Measurements from ENCODE around the gene LYPLA2. TPM values are rescaled to one million over a fixed set of nuclear protein-coding genes. Genes with fewer than 3 reads are reported as not detected.
A peak's percentile ranks its signal among the peaks of the same experiment; 100 is the strongest.

Gene LYPLA2
- total RNA-seq, 1 experiment from 2014 or later = 78.0 TPM

DNA sequence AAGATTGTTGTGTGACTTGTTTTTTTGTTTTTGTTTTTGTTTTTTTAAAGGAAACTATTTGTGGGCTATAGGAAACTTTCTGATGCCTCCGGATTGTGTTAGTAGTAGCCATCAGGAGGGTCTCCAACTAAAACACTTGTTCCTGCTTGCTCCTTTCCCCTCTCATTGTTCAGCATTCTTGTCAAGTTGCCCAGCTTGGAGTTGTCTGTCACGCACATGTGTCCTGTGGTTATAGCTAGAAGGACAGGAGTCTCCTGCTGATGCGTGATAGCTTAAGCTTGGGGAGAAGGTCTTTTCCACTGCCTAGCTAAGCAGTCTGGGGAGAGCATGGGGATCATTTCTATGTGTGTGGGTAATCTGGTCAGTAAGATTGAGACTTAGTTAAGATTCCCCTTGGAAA, 3.2 kb upstream of the LYPLA2 start (continued):
- TF ChIP-seq YY1 (IDR thresholded peaks at IDR 0.05; ENCODE audit: extremely low read depth, insufficient replicate concordance, low read depth, low read length) (no peak), TCF7L2 (IDR thresholded peaks at IDR 0.05; ENCODE audit: borderline replicate concordance, extremely low read depth, insufficient read depth, insufficient read length) (no peak), SRF (IDR thresholded peaks at IDR 0.05; ENCODE audit: low read depth) (no peak), EGR1 (IDR thresholded peaks at IDR 0.05; ENCODE audit: low read depth) (no peak)
- TF ChIP-seq, protein P1, sequence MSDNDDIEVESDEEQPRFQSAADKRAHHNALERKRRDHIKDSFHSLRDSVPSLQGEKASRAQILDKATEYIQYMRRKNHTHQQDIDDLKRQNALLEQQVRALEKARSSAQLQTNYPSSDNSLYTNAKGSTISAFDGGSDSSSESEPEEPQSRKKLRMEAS (IDR thresholded peaks at IDR 0.05) = no peak

DNA sequence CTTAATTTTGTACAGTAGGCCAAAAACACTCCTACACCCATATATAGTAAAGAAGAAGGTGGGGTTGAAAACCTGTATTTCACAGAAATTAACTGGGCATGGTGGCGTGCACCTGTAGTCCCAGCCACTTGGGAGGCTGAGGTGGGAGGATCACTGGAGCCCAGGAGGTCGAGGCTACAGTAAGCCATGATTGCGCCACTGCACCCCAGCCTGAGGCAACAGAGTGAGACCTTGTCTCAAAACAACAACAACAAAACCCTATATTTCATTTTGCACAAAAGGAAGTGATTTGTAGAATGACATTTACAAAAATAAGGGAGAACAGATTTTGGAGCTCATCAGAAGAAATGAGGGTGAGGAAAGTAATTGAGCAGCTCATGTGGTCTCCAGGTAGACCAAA, 2.2 kb upstream of the LYPLA2 start:
- peaks cover 51% of the 10 kb centered on the region for H3K79me2 ChIP-seq (ENCODE audit: insufficient read depth, low read length)
- no peaks in the 10 kb centered on the region for H3K9me3 ChIP-seq (ENCODE audit: control insufficient read depth in 1 of 2, insufficient read depth in 1 of 2, low read depth in 1 of 2, low read length in 2 of 2)
- no TSS peak for BruUV-seq (replicated peaks)
- H4K20me1 ChIP-seq (ENCODE audit: insufficient read depth) = no peaks in the 10 kb centered on the region
- no peak overlapping the region for H2AFZ ChIP-seq (ENCODE audit: low read depth, low read length, poor library complexity, severe bottlenecking)
- DNase-seq (ENCODE audit: low read depth, low spot score) (no peak), ATAC-seq (no peak)
- RAD21 ChIA-PET (ENCODE audit: low non-redundant PET in 1 of 2, low total read pairs in 2 of 2, uncharacterized antibody in 2 of 2, unreplicated experiment in 2 of 2) = no interaction called here
- H3K4me3 ChIP-seq (replicated peaks in 1 of 2; ENCODE audit: low read depth in 1 of 2, low read length in 2 of 2) = no peak overlapping the region
- H3K9me2 ChIP-seq (ENCODE audit: insufficient read depth) = no peaks in the 10 kb centered on the region
- CTCF ChIA-PET = interaction anchor here (2.3 to 4.1 kb wide), 2 partner anchors 9 to 17 kb away, joined by 7 to 15 read pairs; no protein-coding TSS in a partner anchor
- peaks cover 29 to 38% of the 10 kb centered on the region in 2 experiments; a peak in 3 of 4 replicates for H3K36me3 ChIP-seq (ENCODE audit: control insufficient read depth in 1 of 2, insufficient read depth in 2 of 2, low read length in 2 of 2)
- peaks cover 31 to 47% of the 10 kb centered on the region in 2 experiments for H3K4me1 ChIP-seq (ENCODE audit: control insufficient read depth in 1 of 2, insufficient read depth in 2 of 2, low read length in 2 of 2)
- H3K4me2 ChIP-seq (ENCODE audit: low read length) = peak overlapping the region; percentile 78
- peak overlapping the region; percentile 79; the same call in 1 of the 2 replicates for H3K27ac ChIP-seq (ENCODE audit: low read depth, low read length)
- H3K9ac ChIP-seq (ENCODE audit: low read length) = peak overlapping the region; percentile 85; the same call in 1 of the 2 replicates
- no peaks in the 10 kb centered on the region for H3K27me3 ChIP-seq (ENCODE audit: insufficient read depth, low read length)
- TF ChIP-seq JUND (IDR thresholded peaks at IDR 0.05) = no peak
- no peak for TF ChIP-seq SIN3A (IDR thresholded peaks at IDR 0.05; ENCODE audit: low read depth)
- no peak for TF ChIP-seq POLR2A (IDR thresholded peaks at IDR 0.05; ENCODE audit: borderline replicate concordance, extremely low read depth, insufficient read depth, insufficient read length)
- no peak for TF ChIP-seq RAD21 (IDR thresholded peaks at IDR 0.05; ENCODE audit: low read depth)
- TF ChIP-seq FOSL1 (IDR thresholded peaks at IDR 0.05; ENCODE audit: low read depth) = no peak
- TF ChIP-seq, protein P2, sequence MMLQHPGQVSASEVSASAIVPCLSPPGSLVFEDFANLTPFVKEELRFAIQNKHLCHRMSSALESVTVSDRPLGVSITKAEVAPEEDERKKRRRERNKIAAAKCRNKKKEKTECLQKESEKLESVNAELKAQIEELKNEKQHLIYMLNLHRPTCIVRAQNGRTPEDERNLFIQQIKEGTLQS (IDR thresholded peaks at IDR 0.05) = no peak
- no peak for TF ChIP-seq EGR1 (IDR thresholded peaks at IDR 0.05; ENCODE audit: low read depth)
- TF ChIP-seq ZFX (IDR thresholded peaks at IDR 0.05) = no peak
- TF ChIP-seq REST (IDR thresholded peaks at IDR 0.05; ENCODE audit: low read depth) = no peak
- no peak for TF ChIP-seq CBX3 (IDR thresholded peaks at IDR 0.05; ENCODE audit: low read depth)
- TF ChIP-seq SP1 (IDR thresholded peaks at IDR 0.05; ENCODE audit: low read depth) = no peak
- no peak for TF ChIP-seq TCF7L2 (IDR thresholded peaks at IDR 0.05; ENCODE audit: borderline replicate concordance, extremely low read depth, insufficient read depth, insufficient read length)
- no peak for TF ChIP-seq ELF1 (IDR thresholded peaks at IDR 0.05; ENCODE audit: borderline replicate concordance, low read depth)
- TF ChIP-seq EZH2 (IDR thresholded peaks at IDR 0.05) = no peak
- TF ChIP-seq, protein P1 (IDR thresholded peaks at IDR 0.05) = no peak
- no peak for TF ChIP-seq CEBPB (IDR thresholded peaks at IDR 0.05; ENCODE audit: low read depth)
- no peak for TF ChIP-seq ZBTB33 (IDR thresholded peaks at IDR 0.05; ENCODE audit: extremely low read depth, insufficient replicate concordance, low read length)
- POLR2A ChIA-PET = interaction anchor here (0.6 to 3.8 kb wide), 2 partner anchors 10 to 229 kb away, joined by 3 to 30 read pairs; partner anchors contain the start of gene PITHD1
- intact Hi-C loops (cut with micrococcal nuclease) = no loop called here
